OCI-LY3 (cell line): ENCODE measurements around the gene RPL35A.
"Not testable (repeated sequence)": the region's sequence is repeated elsewhere in the genome, so short reads cannot be mapped to it uniquely, and the experiment has no call there.

Experiments
- EZH2phosphoT487 ChIP-seq: fragments of 200-600 bp; shearing (Covaris generic); IDR thresholded peaks from 2 replicates; pipeline ENCODE4 v1.6.1; 2018; ENCODE audit warnings: antibody characterized with exemption, mixed run types, low read depth
- TF ChIP-seq, protein P1 (sequence below): fragments of 200-600, 300-600 bp; sonication (generic); IDR thresholded peaks from 2 replicates; pipeline ENCODE4 v1.5.1; 2014; ENCODE audit warnings: antibody characterized with exemption, low read length, low read depth

DNA sequence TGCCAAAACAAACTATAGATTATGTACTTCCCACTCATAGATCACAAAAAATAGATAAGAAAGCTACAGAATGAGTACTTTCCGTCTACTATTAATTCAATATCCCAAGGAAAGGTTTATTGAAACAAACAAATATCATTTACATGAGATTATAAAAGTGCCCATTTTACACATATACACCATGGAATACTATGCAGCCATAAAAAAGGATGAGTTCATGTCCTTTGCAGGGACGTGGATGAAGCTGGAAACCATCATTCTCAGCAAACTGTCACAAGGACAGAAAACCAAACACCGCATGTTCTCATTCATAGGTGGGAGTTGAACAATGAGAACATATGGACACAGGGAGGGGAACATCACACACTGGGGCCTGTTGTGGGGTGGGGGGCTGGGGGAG, 22.4 kb upstream of the RPL35A start:
- TF ChIP-seq, protein P1, sequence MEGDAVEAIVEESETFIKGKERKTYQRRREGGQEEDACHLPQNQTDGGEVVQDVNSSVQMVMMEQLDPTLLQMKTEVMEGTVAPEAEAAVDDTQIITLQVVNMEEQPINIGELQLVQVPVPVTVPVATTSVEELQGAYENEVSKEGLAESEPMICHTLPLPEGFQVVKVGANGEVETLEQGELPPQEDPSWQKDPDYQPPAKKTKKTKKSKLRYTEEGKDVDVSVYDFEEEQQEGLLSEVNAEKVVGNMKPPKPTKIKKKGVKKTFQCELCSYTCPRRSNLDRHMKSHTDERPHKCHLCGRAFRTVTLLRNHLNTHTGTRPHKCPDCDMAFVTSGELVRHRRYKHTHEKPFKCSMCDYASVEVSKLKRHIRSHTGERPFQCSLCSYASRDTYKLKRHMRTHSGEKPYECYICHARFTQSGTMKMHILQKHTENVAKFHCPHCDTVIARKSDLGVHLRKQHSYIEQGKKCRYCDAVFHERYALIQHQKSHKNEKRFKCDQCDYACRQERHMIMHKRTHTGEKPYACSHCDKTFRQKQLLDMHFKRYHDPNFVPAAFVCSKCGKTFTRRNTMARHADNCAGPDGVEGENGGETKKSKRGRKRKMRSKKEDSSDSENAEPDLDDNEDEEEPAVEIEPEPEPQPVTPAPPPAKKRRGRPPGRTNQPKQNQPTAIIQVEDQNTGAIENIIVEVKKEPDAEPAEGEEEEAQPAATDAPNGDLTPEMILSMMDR, result not testable (repeated sequence)
- not testable (repeated sequence) for TF ChIP-seq EZH2phosphoT487
